ENCODE data around the gene ALDH1L2. TPM values are rescaled to one million over a fixed set of nuclear protein-coding genes. Genes with fewer than 3 reads are reported as not detected.
A peak's percentile ranks its signal among the peaks of the same experiment; 100 is the strongest.

ALDH1L2 gene
- total RNA-seq, 4 donors from 2014 or later, result 2.1 to 9.1 (median 4.3) TPM

- intact Hi-C loops (cut with DNase I), result no loop called here
- WGBS, 2 donors, result 23 to 39% methylated on average over 10 of the region's 15 CpGs
- Histone ChIP-seq H3K36me3 (peaks cover 8 to 12% of the 10 kb centered on the region in 2 donors), H3K4me3 (replicated peaks in 1 of 3) (no peak overlapping the region), H3K27ac (peak overlapping the region; percentile 28 to 77 (median 70)), H3K4me1 (peaks cover 34 to 39% of the 10 kb centered on the region in 2 donors), H3K9me3 (no peaks in the 10 kb centered on the region), H3K27me3 (no peaks in the 10 kb centered on the region)
- peak; percentile 87 to 88 for DNase-seq
- TF ChIP-seq POLR2A (IDR thresholded peaks at IDR 0.05), result no peak
- TF ChIP-seq CTCF (IDR thresholded peaks at IDR 0.05), result peak in 1 of 6 experiments; percentile 43
Measured at GRCh38 chr12:104998423-104999346, 85.6 kb downstream of the ALDH1L2 start.

GRCh38 chr12:104997541-104997940 lies 86.7 kb downstream of the ALDH1L2 start:
- no peaks in the 10 kb centered on the region for H3K9me3 ChIP-seq
- no peak for TF ChIP-seq CTCF (IDR thresholded peaks at IDR 0.05)
- no peak for TF ChIP-seq POLR2A (IDR thresholded peaks at IDR 0.05)
- H3K36me3 ChIP-seq, result peaks cover 8 to 12% of the 10 kb centered on the region in 2 donors
- intact Hi-C loops (cut with DNase I), result no loop called here
- H3K4me3 ChIP-seq (replicated peaks in 1 of 3), result no peak overlapping the region
- H3K27me3 ChIP-seq, result no peaks in the 10 kb centered on the region
- no peak for DNase-seq
- H3K4me1 ChIP-seq, result peaks cover 24 to 31% of the 10 kb centered on the region in 2 donors
- WGBS, 2 donors, result 91 to 95% methylated on average over 3 of the region's 3 CpGs
- H3K27ac ChIP-seq, result peak overlapping the region in 2 of 3 donors; percentile 70 to 77

GRCh38 chr12:104994336-104994735 lies 89.9 kb downstream of the ALDH1L2 start:
- H3K9me3 ChIP-seq, result no peaks in the 10 kb centered on the region
- H3K36me3 ChIP-seq, result peaks cover 8 to 16% of the 10 kb centered on the region in 2 donors
- no peak overlapping the region for H3K4me3 ChIP-seq (replicated peaks in 1 of 3)
- no peak for DNase-seq
- TF ChIP-seq POLR2A (IDR thresholded peaks at IDR 0.05), result no peak
- TF ChIP-seq CTCF (IDR thresholded peaks at IDR 0.05), result no peak
- 84 to 88% methylated on average over 3 of the region's 3 CpGs for WGBS, 2 donors
- H3K27me3 ChIP-seq, result no peaks in the 10 kb centered on the region
- H3K27ac ChIP-seq, result no peak overlapping the region
- intact Hi-C loops (cut with DNase I), result no loop called here
- peaks cover 17 to 19% of the 10 kb centered on the region in 2 donors for H3K4me1 ChIP-seq

DNA sequence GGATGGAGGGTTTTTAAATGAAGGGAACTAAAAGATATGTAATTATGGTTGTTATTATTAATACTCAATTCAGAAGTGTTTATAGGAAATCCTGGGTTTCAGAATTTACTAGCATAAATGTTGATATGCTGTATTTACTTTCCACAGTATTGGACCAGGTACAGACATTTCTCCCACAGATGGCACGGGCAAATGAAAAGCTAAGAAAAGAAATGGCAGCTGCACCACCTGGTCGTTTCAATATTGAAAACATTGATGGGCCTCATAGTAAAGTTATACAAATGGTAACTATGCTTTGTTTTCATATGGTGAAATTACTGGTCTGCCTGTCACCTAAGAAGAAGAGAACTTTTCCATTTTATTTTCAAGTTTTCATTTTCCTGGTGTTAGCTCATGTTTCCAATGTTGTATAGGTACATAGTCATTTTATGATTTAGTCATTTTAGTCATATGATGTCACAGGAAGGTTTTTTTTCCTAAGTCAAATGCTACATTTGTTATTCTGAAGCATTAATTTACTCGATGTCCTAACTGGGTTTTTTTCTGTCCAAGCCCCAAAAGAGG lies 92.6 kb downstream of the ALDH1L2 start:
- Histone ChIP-seq H3K4me1 (peaks cover 10 to 13% of the 10 kb centered on the region in 2 donors), H3K36me3 (peaks cover 8 to 16% of the 10 kb centered on the region in 2 donors), H3K27ac (no peak overlapping the region), H3K27me3 (no peaks in the 10 kb centered on the region), H3K9me3 (no peaks in the 10 kb centered on the region), H3K4me3 (replicated peaks in 1 of 3) (no peak overlapping the region)
- TF ChIP-seq POLR2A (IDR thresholded peaks at IDR 0.05), result no peak
- TF ChIP-seq CTCF (IDR thresholded peaks at IDR 0.05), result no peak
- DNase-seq, result no peak
- intact Hi-C loops (cut with DNase I), result no loop called here
- WGBS, 2 donors, result 84 to 92% methylated on average over 3 of the region's 3 CpGs

- Histone ChIP-seq H3K9me3 (no peaks in the 10 kb centered on the region), H3K4me1 (peaks cover 10 to 13% of the 10 kb centered on the region in 2 donors), H3K4me3 (replicated peaks in 1 of 3) (no peak overlapping the region), H3K27me3 (no peaks in the 10 kb centered on the region), H3K27ac (no peak overlapping the region), H3K36me3 (peaks cover 8 to 14% of the 10 kb centered on the region in 2 donors)
- TF ChIP-seq POLR2A (IDR thresholded peaks at IDR 0.05) (no peak), CTCF (IDR thresholded peaks at IDR 0.05) (no peak)
- peak in 1 of 2 donors; percentile 11 for DNase-seq
- intact Hi-C loops (cut with DNase I), result no loop called here
- 81 to 93% methylated on average over 4 of the region's 4 CpGs for WGBS, 2 donors
Measured at GRCh38 chr12:104990950-104991349, 93.3 kb downstream of the ALDH1L2 start.

Measured in thyroid gland (tissue), 4 donors.